HG02759 (cell line): ENCODE results near the gene HP1BP3.
A peak's percentile ranks its signal among the peaks of the same experiment; 100 is the strongest.

ENCODE experiments used
- ATAC-seq: cut with Tn5 transposase; IDR thresholded peaks from one replicate; pipeline ENCODE4 v1.9.1; 2021; ENCODE audit warnings: mild to moderate bottlenecking, moderate library complexity; ENCODE audit not compliant: unreplicated experiment

The HP1BP3 gene

DNA sequence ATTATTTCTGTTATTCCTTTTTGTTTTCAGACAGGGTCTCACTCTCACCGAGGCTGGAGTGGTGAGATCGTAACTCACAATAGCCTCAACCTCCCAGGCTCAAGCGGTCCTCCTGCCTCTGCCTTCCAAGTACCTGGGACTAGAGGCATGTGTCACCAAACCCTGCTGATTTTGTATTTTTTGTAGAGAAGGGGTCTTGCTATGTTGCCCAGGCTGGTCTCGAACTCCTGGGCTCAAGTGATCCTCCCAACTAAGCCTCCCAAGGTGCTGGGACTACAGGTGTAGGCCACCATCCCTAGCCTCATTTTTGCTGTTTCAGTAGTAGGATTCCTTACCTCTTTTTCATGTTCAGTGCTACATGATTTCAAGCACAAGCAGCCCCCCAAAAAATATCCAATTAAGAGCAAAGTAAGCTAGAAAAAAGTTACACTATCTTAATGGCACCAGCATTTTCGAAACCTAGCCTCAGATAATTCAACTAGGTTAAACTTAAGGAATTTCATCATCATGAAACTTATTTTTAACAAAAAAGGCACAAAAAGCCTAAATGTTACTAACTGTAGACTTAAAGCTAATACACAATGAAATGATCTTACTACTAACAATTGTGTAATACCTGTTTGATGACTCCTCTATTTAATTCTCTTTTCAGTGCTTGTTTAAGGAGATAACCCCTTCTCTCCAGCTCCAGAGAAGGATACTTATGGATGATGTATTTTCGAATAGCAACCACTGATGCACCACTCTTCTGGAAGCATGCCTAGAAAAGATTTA is 16.6 kb downstream of the HP1BP3 start:
- no peak for ATAC-seq

DNA sequence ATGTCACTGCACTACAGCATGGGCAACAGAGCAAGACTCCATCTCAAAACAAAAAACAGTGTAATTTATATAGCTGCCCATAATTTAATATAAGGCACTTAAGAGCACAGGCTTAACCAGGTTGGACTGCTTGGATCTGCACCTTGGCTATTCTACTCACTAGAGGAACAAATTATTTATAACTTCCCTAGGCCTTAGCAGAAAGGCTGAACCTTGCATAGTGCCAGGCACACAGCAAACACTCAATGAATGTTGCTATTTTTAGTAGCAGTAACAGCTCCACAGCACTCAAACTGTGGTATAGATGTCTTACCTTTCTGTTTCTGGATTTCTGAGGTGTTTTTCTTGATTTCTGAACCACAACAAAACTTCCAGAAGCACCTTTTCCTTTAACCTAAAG is 19.8 kb downstream of the HP1BP3 start:
- ATAC-seq: no peak

DNA sequence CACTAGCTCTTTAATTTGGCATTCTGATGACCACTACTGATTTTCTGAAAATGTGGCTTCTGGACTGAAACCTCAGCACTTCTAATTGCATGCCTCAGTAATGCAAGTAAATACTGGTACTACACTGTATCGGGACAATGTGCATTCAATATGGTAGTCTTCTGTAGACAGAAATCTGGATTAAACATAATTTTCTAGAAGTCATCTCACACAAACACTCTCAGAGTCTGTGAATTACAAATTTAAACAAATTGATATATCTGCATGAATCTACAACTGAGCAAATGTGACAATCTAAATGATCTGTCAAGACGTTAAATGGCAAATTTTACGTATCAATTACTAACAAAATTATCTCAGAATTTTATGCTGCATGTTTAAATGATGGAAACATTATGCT is 23.7 kb downstream of the HP1BP3 start:
- no peak for ATAC-seq

DNA sequence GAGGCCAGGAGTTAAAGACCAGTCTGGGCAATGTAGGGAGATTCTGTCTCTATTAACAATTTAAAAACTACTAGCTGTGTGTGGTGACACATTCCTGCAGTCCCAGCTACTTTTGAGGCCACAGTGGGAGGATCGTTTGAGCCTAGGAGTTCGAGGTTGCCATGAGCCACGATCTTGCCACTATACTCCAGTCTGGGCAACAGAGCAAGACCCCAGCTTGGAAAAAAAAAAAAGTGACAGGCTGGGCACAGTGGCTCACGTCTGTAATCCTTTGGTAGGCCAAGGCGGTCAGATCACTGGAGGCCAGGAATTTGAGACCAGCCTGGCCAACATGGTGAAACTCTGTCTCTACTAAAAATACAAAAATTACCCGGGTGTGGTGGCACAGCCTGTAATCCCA is 26.8 kb downstream of the HP1BP3 start:
- no peak for ATAC-seq

- ATAC-seq: no peak
Measured at GRCh38 chr1:20753589-20753988, 33.5 kb downstream of the HP1BP3 start.

DNA sequence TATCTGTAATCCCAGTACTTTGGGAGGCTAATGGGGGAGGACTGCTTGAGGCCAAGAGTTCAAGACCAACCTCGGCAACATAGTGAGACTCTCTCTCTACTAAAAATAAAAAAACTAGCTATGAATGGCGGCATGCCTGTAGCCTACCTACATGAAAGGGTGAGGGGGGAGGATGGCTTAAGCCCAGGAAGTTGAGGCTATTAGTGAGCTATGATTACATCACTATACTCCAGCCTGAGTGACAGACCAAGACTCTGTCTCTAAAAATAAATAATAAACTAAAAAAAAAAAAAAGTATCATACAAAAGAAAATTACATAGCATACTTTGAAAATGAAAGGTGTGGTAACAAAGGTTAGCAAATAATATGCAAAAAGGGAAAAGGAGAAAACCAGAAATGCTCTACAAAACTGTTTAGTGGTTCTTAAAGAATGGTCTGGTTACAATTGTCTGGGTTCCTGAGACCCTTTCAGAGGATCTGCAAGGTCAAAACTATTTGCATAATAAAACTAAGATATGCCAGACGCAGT is 35.6 kb downstream of the HP1BP3 start:
- ATAC-seq: no peak

- no peak for ATAC-seq
Measured at GRCh38 chr1:20742671-20743070, 44.4 kb downstream of the HP1BP3 start.

- ATAC-seq: no peak
Measured at GRCh38 chr1:20740781-20741180, 46.3 kb downstream of the HP1BP3 start.

GRCh38 chr1:20739225-20739624 is 47.9 kb downstream of the HP1BP3 start:
- ATAC-seq: no peak

DNA sequence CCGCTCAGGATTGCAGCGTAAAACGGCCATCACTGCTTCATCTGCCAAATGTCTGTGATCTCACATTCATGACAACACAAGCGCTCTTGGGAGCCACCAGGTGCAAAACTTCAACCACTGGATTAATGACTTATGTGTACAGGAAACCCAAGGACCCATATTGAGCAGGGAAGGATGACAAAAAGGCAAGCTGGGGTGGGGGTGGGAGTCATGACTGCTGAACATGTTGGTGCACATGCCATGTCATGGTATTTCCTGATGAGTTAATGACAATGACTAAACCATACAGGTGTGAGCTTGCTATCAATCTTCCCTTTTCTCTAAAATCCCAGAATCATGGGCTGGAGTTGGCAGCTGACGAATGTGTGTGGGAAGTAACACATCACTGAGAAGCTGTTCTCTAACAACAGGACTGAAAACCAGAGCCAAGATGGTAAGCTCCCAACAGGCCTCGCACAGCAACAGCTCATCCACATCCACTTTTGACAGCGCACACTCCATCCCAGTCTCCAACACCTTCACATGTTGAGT is 51.5 kb downstream of the HP1BP3 start:
- no peak for ATAC-seq

DNA sequence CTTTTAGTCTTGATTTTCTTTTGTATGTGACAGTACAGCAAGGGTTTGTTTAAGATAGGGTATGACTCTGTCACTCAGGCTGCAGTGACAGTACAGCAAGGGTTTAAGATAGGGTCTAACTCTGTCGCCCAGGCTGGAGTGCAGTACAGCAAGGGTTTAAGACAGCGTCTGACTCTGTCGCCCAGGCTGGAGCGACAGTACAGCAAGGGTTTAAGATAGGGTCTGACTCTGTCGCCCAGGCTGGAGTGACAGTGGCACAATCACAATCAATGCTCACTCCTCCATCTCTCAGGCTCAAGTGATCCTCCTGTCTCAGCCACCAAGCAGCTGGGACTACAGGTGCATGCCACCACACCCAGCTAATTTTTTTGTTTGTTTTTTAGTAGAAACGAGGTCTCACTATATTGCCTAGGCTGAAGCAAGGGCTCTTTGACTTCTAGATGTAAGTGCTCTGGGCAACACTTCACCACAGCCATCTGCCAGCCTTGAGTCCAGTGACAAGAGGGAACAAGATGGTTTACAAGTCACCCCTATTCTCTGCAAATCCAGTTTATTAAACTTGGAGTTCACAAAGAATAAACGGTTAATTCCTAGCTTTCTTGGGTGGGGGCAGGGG is 53.6 kb downstream of the HP1BP3 start:
- ATAC-seq: peak; percentile 5

GRCh38 chr1:20732588-20733359 is 54.3 kb downstream of the HP1BP3 start, which contains the start of gene SH2D5:
Gene SH2D5, minus strand, starts transcription at chr1:20732703. Its CDS starts 4,659 bp downstream, at chr1:20728044.
- peak; percentile 52 for ATAC-seq

DNA sequence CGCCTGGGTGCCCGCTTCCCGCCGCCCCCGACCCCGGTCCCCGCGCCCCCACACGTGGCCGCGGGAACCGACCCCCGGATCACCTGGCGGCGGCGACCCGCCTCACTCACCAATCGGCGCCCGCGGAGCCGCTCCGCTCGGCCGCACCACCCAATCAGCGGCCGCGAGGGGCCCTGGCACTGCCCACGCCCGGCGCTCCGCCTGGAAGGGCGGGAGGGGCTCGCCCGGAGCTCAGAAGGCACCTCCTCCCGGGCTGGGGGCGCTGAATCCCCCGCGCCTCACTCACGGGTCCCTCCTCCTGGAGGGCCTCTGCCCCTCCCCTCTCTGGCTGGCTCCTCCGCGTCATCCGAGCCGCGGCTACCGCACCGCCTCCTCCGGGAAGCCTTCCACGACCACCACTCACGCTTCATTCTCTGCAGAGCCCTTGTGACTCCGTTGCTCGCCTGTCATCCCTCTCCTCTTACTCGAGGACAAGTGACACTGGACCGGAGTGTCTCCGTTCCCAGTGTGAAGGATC is 55.0 kb downstream of the HP1BP3 start:
- ATAC-seq: peak; percentile 66

- ATAC-seq: peak; percentile 16
Measured at GRCh38 chr1:20731057-20731991, 55.8 kb downstream of the HP1BP3 start.

- ATAC-seq: no peak
Measured at GRCh38 chr1:20730690-20731056, 56.4 kb downstream of the HP1BP3 start.

GRCh38 chr1:20729990-20730689 is 57.0 kb downstream of the HP1BP3 start:
- ATAC-seq: no peak

DNA sequence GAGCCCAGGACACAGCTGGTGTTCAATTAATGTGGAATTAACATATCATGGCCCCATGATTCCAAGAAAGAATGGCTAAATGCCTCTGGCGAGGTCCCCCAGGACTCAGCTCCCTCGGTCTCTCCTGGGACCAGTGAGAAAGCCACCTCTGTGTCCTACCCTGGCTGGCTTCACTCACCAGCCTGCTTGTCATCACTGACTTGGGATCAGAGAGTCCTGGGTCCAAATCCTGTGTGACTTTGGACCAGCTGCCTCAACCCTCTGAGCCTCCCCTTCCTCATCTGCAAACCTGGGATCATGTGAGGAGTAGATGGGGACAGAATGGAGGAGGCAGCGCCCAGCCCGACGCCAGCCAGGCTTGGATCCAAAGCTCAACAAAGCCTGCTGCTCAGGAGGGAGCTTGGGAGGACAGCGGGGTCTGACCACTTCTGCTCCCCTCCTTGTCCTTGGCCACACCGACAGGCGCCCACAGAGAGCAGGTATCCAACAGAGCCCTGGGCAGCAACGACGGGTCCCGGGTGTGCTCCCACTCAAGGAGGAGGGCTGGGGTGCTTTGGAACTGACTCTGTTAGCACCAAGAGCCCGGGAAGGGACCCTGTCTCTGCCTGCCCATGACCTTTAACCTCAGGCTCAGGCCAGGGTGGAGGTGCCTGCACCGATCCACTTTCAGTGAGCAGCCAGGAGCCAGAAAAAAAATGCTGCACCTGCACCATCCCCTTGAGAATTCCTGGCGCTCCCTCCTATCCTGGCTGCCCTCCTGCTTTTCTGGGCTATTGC is 57.8 kb downstream of the HP1BP3 start:
- ATAC-seq: no peak

DNA sequence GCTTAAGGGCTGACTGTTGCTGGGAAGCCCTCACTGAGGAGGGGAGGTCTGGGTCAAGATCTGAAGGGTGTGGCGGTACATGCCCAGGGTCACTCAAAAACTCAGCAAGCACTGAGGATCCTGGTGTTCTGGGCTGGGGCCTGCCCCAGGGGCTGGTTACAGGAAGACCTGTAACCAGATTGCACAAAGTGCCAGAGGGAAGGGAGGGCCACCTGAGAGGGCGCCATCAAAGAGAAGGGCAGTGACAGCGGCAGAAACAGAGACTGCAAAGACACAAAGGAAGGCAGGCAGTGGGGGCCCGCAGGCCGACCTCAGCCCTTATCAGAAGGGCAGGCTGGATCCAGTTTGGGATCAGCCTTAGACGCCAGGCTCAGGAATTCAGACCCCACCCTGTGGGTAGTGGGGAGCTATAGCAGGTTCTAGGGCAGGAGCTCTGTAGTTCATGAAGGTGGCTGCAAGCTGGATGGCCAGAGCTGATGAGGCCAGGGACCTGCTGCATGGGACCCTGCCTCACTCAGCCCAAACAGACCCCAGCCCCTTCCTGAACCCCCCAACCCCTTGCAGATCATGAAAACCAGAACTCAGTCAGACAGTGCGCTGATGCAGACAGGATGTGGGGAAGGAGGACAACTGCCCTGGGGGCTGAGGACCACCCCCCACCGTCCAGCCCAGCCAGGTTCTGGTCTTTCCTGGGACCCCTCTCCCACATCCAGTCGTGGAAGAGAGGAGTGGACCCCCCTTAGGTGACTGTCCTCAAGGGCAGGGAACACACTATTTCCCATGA is 58.5 kb downstream of the HP1BP3 start:
- ATAC-seq: no peak
